GM21367 (cell line): Measurements from ENCODE around the gene NRCAM.

Source experiments
- ATAC-seq: cut with Tn5 transposase; IDR thresholded peaks from one replicate; pipeline ENCODE4 v1.9.1; 2021; ENCODE audit not compliant: unreplicated experiment

Gene NRCAM

GRCh38 chr7:108314551-108314950, 141.7 kb downstream of the NRCAM start:
- ATAC-seq: no peak

- no peak for ATAC-seq
Observed at GRCh38 chr7:108314049-108314448, 142.2 kb downstream of the NRCAM start.

GRCh38 chr7:108313086-108313485, 143.2 kb downstream of the NRCAM start:
- no peak for ATAC-seq

GRCh38 chr7:108311446-108312168, 144.6 kb downstream of the NRCAM start:
- peak; percentile 47 for ATAC-seq

GRCh38 chr7:108310351-108310750, 145.9 kb downstream of the NRCAM start:
- no peak for ATAC-seq

- ATAC-seq: no peak
Observed at GRCh38 chr7:108308903-108309302, 147.3 kb downstream of the NRCAM start.

- ATAC-seq: no peak
Observed at GRCh38 chr7:108308276-108308675, 148.0 kb downstream of the NRCAM start.

- ATAC-seq: no peak
Observed at GRCh38 chr7:108307595-108307994, 148.6 kb downstream of the NRCAM start.

- ATAC-seq: no peak
Observed at GRCh38 chr7:108307194-108307593, 149.0 kb downstream of the NRCAM start.

- ATAC-seq: no peak
Observed at GRCh38 chr7:108303332-108303731, 152.9 kb downstream of the NRCAM start.

GRCh38 chr7:108301387-108301786, 154.8 kb downstream of the NRCAM start:
- ATAC-seq: no peak

GRCh38 chr7:108299251-108299973, 156.8 kb downstream of the NRCAM start:
- ATAC-seq: no peak

GRCh38 chr7:108296911-108297310, 159.3 kb downstream of the NRCAM start:
- no peak for ATAC-seq

- peak; percentile 98 for ATAC-seq
Observed at GRCh38 chr7:108294595-108294994, 161.6 kb downstream of the NRCAM start.

- no peak for ATAC-seq
Observed at GRCh38 chr7:108293149-108293612, 163.1 kb downstream of the NRCAM start.

GRCh38 chr7:108292541-108292940, 163.7 kb downstream of the NRCAM start:
- ATAC-seq: no peak

- no peak for ATAC-seq
Observed at GRCh38 chr7:108291791-108292440, 164.3 kb downstream of the NRCAM start.

- no peak for ATAC-seq
Observed at GRCh38 chr7:108291152-108291508, 165.1 kb downstream of the NRCAM start.

GRCh38 chr7:108290459-108291151, 165.6 kb downstream of the NRCAM start:
- no peak for ATAC-seq

GRCh38 chr7:108289852-108290251, 166.4 kb downstream of the NRCAM start:
- no peak for ATAC-seq

GRCh38 chr7:108287857-108288256, 168.4 kb downstream of the NRCAM start:
- no peak for ATAC-seq
